Gastrocnemius medialis (tissue), 4 donors: Measurements from ENCODE around the gene COL11A2. TPM values are rescaled to one million over a fixed set of nuclear protein-coding genes. Genes with fewer than 3 reads are reported as not detected.

ENCODE experiments used
- ATAC-seq, 2 donors: fragments of 150-250 bp; one replicate each; pipeline ENCODE4 v1.9.1; 2016
- DNase-seq, 2 donors: peaks; one replicate each; pipeline ENCODE4 v3.0.0-alpha.2; 2019
- H3K27ac ChIP-seq, 4 donors: fragments of 200-600 bp; sonication (generic); 1 replicate in 1 of 4; 2 replicates in 3 of 4; pipeline ENCODE4 v1.5.1; 2016 to 2018; ENCODE audit warnings: mild to moderate bottlenecking in 2 of 4, moderate library complexity in 1 of 4
- H3K27me3 ChIP-seq, 3 donors: fragments of 200-600 bp; sonication (generic) in 2 of 3; 1 replicate in 1 of 3; 2 replicates in 2 of 3; pipeline versions ENCODE4 v1.5.1 to v1.6.0; 2016 to 2019; ENCODE audit warnings: mild to moderate bottlenecking in 1 of 3, moderate library complexity in 1 of 3
- H3K36me3 ChIP-seq, 2 donors: fragments of 200-600 bp; sonication (generic) in 1 of 2; one replicate each; pipeline ENCODE4 v1.5.1; 2017 to 2018
- H3K4me1 ChIP-seq, 2 donors: fragments of 200-600 bp; sonication (generic) in 1 of 2; one replicate each; pipeline ENCODE4 v1.5.1; 2016 to 2017; ENCODE audit warnings: mild to moderate bottlenecking in 2 of 2
- H3K4me3 ChIP-seq, 4 donors: fragments of 200-600 bp; sonication (generic) in 3 of 4; 1 replicate in 1 of 4; 2 replicates in 3 of 4; pipeline ENCODE4 v1.5.1; 2016 to 2019; ENCODE audit warnings: mild to moderate bottlenecking in 2 of 4
- H3K9me3 ChIP-seq, 3 donors: fragments of 200-600 bp; sonication (generic) in 2 of 3; 1 replicate in 1 of 3; 2 replicates in 2 of 3; pipeline ENCODE4 v1.5.1; 2016 to 2019
- POLR2A ChIP-seq, 2 donors: fragments of 450-650 bp; IDR thresholded peaks; one replicate each; pipeline ENCODE4 v1.6.1; 2017; ENCODE audit warnings: antibody characterized with exemption in 2 of 2, mild to moderate bottlenecking in 2 of 2, moderate library complexity in 2 of 2
- in situ Hi-C, 4 donors: fragments of 200-750 bp; cut with MboI; loops; one replicate each; pipeline versions ENCODE4 v1.15.0 to v1.8.0; 2017; ENCODE audit warnings: low sequenced_read_pairs in 4 of 4
- intact Hi-C: fragments of 100-400 bp; cut with DNase I; formaldehyde crosslinking; loops from one replicate; pipeline ENCODE4 v1.15.1; 2023; ENCODE audit warnings: low total_unique reads
- total RNA-seq, 4 donors: library from RNA; depleted of rRNA; stranded (reverse); fragments of >200 nt; gene quantifications; one replicate each; pipeline versions ENCODE4 v1.1.0 to v1.2.3, GENCODE V29; 2016
- TF ChIP-seq, protein P1 (sequence below), 5 experiments: fragments of 450-650 bp in 3 of 5; fragments of 200-600 bp in 2 of 5; sonication (generic) in 2 of 5; IDR thresholded peaks in 4 of 5; conservative IDR thresholded peaks in 1 of 5; 1 replicate in 4 of 5; 2 replicates in 1 of 5; pipeline ENCODE4 v1.5.1; 2016 to 2019; ENCODE audit warnings: antibody characterized with exemption in 5 of 5, mild to moderate bottlenecking in 3 of 5, moderate library complexity in 3 of 5

The COL11A2 gene
- total RNA-seq, 4 donors from 2014 or later, result 0.31 to 0.92 (median 0.47) TPM

DNA sequence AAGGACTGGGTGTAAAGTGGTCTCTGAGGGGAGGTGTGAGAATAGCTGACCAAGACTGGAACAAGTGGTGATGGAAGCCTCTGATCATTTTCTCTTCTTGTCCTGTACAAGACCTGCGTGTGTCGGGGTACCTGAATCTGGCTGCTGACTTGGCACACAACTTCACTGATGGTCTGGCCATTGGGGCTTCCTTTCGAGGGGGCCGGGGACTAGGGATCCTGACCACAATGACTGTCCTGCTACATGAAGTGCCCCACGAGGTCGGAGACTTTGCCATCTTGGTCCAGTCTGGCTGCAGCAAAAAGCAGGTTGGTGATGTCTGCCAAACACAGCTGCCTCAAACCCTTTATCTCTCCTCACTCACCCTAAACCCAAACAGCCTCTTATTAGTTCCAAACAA, 10.5 kb upstream of the COL11A2 start:
- peaks cover 43 to 57% of the 10 kb centered on the region in 2 donors for H3K4me1 ChIP-seq
- DNase-seq (no peak), ATAC-seq (no peak)
- H3K4me3 ChIP-seq, result no peak overlapping the region
- no peak for TF ChIP-seq POLR2A (IDR thresholded peaks at IDR 0.05)
- TF ChIP-seq, protein P1, sequence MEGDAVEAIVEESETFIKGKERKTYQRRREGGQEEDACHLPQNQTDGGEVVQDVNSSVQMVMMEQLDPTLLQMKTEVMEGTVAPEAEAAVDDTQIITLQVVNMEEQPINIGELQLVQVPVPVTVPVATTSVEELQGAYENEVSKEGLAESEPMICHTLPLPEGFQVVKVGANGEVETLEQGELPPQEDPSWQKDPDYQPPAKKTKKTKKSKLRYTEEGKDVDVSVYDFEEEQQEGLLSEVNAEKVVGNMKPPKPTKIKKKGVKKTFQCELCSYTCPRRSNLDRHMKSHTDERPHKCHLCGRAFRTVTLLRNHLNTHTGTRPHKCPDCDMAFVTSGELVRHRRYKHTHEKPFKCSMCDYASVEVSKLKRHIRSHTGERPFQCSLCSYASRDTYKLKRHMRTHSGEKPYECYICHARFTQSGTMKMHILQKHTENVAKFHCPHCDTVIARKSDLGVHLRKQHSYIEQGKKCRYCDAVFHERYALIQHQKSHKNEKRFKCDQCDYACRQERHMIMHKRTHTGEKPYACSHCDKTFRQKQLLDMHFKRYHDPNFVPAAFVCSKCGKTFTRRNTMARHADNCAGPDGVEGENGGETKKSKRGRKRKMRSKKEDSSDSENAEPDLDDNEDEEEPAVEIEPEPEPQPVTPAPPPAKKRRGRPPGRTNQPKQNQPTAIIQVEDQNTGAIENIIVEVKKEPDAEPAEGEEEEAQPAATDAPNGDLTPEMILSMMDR (IDR thresholded peaks at IDR 0.05 in 4 of 5, conservative IDR thresholded peaks at IDR 0.05 in 1 of 5), result no peak
- intact Hi-C loops (loop anchor here (5.0 kb wide), 3 partner anchors 215 to 1075 kb away; partner anchors contain the start of genes ATF6B and CUTA), in situ Hi-C loops (no loop called here)
- H3K9me3 ChIP-seq, result no peaks in the 10 kb centered on the region
- peaks cover 0 to 23% of the 10 kb centered on the region in 2 donors for H3K36me3 ChIP-seq
- H3K27me3 ChIP-seq, result no peaks in the 10 kb centered on the region
- peak overlapping the region in 1 of 4 donors; percentile 94 for H3K27ac ChIP-seq

DNA sequence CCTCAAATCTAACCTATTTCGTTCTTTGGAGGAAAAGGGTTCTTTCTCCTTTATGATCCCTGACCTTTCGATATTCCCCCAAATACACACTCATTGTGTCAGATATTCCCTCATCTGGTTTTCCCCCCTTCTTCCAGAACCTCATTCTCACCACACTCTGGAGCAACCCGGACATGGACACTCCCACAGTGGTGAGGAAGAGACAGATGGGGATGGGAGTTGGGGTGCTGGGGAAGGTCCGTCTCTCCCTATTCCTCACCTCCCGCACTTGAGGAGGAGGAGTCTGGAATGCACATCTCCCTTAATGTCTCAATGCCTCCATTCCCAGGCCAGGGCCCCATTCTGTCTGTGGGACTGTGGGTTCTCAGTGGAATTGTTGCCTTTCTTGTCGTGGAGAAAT, 9.7 kb upstream of the COL11A2 start:
- Histone ChIP-seq H3K4me3 (peak overlapping the region; percentile 84 to 98 (median 86)), H3K36me3 (peaks cover 0 to 27% of the 10 kb centered on the region in 2 donors), H3K27ac (peak overlapping the region; percentile 94 to 98 (median 96)), H3K4me1 (peaks cover 44 to 52% of the 10 kb centered on the region in 2 donors), H3K27me3 (no peaks in the 10 kb centered on the region), H3K9me3 (no peaks in the 10 kb centered on the region)
- TF ChIP-seq, protein P1 (IDR thresholded peaks at IDR 0.05 in 4 of 5, conservative IDR thresholded peaks at IDR 0.05 in 1 of 5), result no peak
- TF ChIP-seq POLR2A (IDR thresholded peaks at IDR 0.05), result no peak
- intact Hi-C loops (loop anchor here (2.0 to 5.0 kb wide), 4 partner anchors 215 to 1075 kb away; partner anchors contain the start of genes ATF6B, BRD2 and CUTA), in situ Hi-C loops (no loop called here)
- ATAC-seq (no peak), DNase-seq (no peak)

DNA sequence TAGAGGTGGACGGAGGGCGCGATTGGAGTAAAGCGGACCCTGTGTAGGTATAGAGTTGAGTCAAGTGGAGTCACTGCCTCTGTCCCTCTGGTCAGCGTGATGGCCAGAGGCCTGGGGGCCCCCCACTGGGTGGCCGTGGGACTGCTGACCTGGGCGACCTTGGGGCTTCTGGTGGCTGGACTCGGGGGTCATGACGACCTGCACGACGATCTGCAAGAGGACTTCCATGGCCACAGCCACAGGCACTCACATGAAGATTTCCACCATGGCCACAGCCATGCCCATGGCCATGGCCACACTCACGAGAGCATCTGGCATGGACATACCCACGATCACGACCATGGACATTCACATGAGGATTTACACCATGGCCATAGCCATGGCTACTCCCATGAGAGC, 8.9 kb upstream of the COL11A2 start:
- Histone ChIP-seq H3K4me3 (peak overlapping the region; percentile 84 to 98 (median 86)), H3K4me1 (peaks cover 44 to 52% of the 10 kb centered on the region in 2 donors), H3K9me3 (no peaks in the 10 kb centered on the region), H3K36me3 (peaks cover 0 to 35% of the 10 kb centered on the region in 2 donors), H3K27me3 (no peaks in the 10 kb centered on the region), H3K27ac (peak overlapping the region; percentile 94 to 98 (median 96))
- TF ChIP-seq, protein P1 (IDR thresholded peaks at IDR 0.05 in 4 of 5, conservative IDR thresholded peaks at IDR 0.05 in 1 of 5), result peak in 2 of 5 experiments; percentile 5 to 12
- no peak for TF ChIP-seq POLR2A (IDR thresholded peaks at IDR 0.05)
- intact Hi-C loops, result loop anchor here (2.0 to 5.0 kb wide), 4 partner anchors 216 to 1074 kb away; partner anchors contain the start of genes ATF6B, BRD2 and CUTA
- no peak for DNase-seq
- in situ Hi-C loops, result no loop called here
- ATAC-seq, result no peak

DNA sequence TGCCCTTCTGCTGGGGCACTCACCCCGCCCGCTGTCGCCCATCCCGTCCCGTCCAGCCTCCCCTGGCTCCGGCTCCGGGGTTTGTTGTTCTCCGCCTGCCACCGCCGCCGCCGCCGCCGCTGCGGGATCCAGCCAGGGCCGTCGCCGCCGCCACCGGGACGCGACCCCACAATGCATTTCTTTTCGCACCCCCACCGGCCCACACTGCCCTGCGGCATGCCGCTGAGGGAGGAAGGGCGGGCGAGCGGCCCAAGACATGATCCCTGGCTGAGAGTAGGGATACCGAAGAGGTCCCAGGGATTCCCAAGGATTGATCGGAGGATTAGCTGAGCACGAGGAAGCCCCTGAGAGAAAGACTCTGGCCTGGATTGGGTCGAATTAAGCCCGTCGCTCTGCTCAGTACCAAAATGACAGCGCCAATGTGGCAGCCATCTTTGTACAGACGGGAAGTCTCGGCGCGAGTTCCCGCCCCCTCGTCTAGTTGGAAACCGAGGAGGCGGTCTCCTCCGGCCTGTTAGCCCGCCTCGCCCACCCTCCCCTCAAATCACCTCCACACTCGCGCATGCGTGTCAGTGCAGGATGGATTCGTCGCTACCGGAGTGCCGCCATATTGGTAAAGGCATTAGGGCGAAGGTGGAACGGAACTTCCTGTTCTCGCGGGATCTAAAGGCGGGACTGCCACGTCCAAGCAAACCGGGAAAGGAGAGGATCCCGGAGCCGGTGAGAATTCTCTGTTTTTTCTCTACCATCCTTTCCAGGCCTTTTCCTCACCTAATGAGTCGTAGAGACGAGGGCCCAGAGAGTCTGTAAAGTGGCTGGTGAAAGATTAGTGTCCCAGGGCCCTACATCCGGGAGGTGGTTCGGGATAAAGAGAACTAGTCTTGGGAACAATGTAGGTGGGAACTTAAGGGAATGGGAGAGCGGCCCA, 8.2 kb upstream of the COL11A2 start, which contains the start of the genes RXRB and SLC39A7:
Gene RXRB (minus strand): TSS at position 447 of the 928 bp plus-strand sequence. CDS start 189 bp downstream, at position 258.
Gene SLC39A7 (plus strand): TSS at position 649 of the 928 bp plus-strand sequence. CDS start 379 bp downstream, outside the sequence.
- Histone ChIP-seq H3K27me3 (no peaks in the 10 kb centered on the region), H3K9me3 (no peaks in the 10 kb centered on the region), H3K4me3 (peak within 1 kb of the TSS; percentile 84 to 98 (median 86)), H3K36me3 (peaks cover 0 to 42% of the 10 kb centered on the region in 2 donors), H3K27ac (peak within 1 kb of the TSS; percentile 94 to 98 (median 96)), H3K4me1 (peaks cover 44 to 52% of the 10 kb centered on the region in 2 donors)
- intact Hi-C loops (loop anchor here (1.0 to 5.0 kb wide), 8 partner anchors 8 to 1073 kb away; partner anchors contain the start of genes ATF6B, BRD2, CUTA and KIFC1), in situ Hi-C loops (no loop called here)
- ATAC-seq (peak; percentile 81 to 86), DNase-seq (peak; percentile 99)
- TF ChIP-seq, protein P1 (IDR thresholded peaks at IDR 0.05 in 4 of 5, conservative IDR thresholded peaks at IDR 0.05 in 1 of 5), result peak in 1 of 5 experiments; percentile 20
- TF ChIP-seq POLR2A (IDR thresholded peaks at IDR 0.05), result peak; percentile 61 to 71
